Globus pallidus (tissue), 1 donor: ENCODE data around the gene MKRN1.
"Not testable (repeated sequence)": the region's sequence is repeated elsewhere in the genome, so short reads cannot be mapped to it uniquely, and the experiment has no call there.

Experiments used
- DNase-seq: peaks from one replicate; pipeline ENCODE4 v3.0.0-alpha.2; 2015; ENCODE audit warnings: low spot score

MKRN1 gene

DNA sequence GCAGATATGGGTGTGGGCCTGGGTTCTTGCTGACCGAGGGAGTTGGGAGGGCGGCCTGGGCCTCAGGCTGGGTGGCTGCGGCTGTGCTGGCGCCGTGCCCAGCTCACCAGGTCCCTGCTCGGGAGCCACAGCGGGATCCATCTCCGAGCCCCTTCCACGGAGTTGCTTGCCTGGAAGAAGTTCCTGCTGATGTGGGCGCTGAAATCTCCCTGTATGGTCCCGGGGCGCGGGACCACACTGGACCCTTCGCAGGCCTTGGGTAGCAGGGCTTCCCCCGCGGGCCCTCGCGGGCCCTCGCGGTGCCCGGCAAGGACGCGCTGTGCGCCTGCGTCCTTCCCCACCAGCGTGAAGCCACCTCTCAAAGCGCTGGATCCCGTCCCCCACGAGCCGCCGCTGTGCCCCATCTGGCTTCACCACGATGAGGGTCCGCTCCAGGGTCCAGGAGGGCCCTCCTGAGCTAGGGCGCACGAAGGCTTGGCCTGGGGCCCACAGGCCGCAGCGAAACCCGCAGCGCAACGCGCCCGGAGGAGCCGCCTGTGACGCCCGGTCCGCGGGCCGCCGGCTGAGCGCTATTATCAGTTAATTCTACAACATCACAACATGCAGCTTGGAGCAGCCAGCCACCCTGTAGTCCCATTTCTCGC is 43.9 kb downstream of the MKRN1 start:
- DNase-seq, result no peak

DNA sequence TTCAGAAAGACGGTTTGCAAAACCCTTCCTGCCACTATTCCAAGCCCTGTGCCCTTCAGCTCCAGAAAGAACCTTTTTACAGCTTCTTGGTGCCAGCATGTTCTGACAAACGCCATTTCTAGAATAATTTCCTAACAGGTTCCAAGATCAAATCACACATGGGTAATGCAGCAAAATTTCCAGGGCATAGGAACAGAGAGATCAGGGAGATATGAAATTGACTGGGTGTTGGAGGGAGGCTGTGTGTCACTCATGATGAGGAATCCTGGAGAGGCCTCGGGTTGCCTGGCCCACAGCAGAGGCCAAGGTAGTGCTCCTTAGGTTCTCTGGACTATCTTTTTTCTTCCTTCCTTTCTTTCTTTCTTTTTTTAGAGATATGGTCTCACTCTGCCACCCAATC is 45.9 kb downstream of the MKRN1 start:
- no peak for DNase-seq

DNA sequence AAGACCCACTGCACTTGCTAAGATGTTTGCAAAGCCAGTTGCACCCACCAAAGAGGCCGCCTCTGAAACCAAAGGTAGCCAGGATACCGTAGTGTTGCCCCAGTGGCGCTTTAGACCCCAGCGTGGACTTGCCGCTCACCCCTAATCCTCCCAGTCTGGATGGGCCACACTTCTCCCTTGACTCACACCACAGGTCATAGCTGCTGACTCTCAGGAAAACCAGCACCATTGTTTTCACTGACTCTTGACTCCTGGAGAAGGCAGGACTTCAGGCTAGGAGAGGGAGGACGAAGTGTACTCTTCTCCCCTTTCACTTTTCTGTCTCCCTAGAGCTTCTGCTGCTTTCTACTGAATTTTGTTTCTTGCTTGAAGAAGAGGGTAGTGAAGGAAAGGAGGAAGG is 53.2 kb downstream of the MKRN1 start:
- no peak for DNase-seq

DNA sequence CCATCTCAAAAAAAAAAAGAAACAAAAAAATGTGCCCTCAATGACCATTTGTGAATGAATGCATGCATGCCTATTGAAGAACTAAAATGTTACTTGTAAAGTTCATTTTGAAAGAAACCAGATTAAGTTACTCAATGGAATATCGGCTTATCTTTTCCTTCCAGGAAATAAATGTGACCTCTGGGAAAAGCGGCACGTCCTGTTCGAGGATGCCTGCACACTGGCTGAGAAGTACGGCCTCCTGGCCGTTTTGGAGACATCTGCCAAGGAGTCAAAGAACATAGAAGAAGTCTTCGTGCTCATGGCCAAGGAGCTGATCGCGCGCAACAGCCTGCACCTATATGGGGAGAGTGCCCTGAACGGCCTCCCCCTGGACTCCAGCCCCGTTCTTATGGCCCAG is 53.6 kb downstream of the MKRN1 start:
- no peak for DNase-seq

DNA sequence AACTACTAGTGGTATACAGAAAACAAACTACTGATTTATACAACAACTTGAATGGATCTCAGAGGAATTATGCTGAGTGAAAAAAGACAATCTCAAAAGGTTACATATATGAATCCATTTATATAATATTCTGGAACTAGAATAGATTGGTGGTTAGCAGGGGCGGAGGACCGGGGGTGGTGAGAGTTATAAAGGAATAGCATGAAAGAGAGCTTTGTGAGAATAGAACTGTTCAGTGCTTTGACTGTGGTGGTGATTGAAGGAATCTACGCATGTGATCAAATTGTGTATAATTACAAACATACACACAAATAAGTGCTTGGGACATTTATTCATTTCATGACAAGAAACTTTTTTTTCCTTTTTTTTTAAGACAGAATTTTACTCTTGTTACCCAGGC is 55.8 kb downstream of the MKRN1 start:
- DNase-seq, result no peak

DNA sequence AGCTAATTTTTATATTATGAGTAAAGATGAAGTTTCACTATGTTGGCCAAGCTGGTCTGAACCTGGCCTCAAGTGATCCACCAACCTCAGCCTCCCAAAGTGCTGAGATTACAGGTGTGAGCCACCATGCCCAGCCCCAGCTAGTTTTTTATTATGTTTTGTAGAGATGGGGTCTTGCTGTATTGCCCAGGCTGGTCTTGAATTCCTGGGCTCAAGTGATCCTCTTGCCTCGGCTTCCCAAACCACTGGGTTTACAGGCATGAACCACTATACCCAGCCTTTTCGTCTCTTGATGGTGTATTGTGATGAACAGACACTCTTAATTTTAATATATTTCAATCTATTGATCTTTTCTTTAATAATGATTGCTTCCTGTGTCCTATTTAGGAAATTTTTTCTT is 57.8 kb downstream of the MKRN1 start:
- no peak for DNase-seq

DNA sequence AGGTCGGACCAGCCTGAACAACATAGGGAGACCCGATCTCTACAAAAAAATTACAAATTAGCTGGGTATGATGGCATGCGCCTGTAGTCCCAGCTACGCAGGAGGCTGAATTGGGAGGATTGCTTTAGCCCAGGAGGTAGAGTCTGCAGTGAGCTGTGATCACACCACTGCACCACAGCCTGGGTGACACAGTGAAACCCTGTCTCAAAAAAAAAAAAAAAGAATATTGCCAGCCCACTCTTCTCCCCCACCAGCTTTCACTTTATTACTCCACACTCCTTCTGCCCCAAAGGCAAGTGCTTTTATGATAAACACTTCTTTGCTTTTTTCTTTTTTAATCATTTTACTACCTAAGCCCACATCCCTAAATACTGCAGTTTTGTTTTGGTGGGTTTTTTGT is 60.7 kb downstream of the MKRN1 start:
- no peak for DNase-seq

DNA sequence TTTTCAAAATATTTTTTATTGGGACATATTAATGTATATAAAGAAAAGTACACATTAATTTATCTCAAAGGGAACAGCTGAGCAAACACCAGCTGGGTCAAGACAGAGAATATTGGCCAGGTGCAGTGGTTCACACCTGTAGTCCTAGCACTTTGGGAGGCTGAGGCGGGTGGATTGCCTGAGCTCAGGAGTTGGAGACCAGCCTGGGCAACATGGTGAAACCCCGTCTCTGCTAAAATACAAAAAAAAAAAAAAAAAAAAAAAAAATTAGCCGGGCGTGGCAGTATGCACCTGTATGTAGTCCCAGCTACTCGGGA is 61.2 kb downstream of the MKRN1 start:
- DNase-seq, result not testable (repeated sequence)

DNA sequence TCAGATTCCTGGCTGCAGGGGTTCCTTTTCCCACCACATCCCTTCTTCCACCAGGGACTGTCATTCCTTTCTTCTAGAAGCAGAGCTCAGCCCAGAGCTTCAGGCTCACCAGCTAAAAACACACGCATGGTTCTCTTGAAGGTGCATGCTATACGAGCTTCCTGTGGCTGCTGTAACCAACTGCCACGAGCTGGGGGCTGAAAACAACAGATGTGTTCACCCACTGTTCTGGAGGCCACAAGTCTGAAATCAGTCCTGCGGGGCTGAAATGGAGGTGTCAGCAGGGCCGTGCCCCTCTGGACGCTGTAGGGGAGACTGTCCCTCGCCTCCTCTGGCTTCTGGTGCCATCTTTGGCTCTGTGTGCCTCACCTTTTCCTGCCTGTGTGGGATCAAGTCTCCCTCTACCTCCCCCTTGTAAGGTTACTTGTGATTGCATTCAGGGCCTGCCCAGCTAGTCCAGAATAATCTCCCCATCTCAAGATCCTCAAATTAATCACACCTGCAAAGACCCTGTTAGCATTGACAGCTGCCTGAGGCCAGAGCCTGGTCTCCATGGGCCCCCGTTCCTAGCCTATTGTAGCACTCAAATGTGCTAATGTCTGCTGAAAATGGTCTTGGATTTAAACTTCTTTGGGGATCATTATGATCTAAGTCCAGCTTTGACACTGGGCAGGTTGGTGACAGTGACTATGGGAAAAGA is 61.7 kb downstream of the MKRN1 start:
- DNase-seq, result no peak

DNA sequence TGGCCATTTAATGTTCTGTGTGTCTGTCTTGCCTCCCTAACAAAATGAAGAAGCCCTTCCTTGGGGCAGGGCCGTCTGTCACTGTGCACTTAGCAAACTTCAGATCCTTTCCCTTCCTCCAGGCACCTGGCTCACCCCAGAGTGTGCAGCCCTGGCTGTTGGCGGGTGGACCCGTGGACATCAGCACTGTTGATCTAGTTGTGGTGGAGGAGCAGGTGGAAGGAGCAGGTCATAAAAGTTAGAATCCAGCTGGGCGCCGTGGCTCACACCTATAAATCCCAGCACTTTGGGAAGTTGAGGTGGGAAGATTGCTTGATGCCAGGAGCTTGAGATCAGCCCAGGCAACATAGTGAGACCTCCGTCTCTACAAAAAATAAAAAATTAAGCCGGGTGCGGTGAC is 62.7 kb downstream of the MKRN1 start:
- no peak for DNase-seq

DNA sequence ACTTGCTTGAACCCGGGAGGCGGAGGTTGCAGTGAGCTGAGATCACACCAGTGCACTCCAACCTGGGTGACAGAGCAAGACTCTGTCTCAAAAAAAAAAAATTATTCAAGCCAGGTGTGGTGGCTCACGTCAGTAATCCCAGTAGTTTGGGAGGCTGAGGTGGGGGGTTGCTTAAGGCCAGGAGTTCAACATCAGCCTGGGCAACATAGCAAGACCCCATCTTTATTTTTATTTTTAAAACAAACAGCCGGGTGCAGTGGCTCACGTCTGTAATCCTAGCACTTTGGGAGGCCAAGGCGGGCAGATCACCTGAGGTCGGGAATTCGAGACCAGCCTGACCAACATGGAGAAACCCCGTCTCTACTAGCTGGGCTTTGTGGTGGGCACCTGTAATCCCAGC is 63.5 kb downstream of the MKRN1 start:
- DNase-seq, result not testable (repeated sequence)

DNA sequence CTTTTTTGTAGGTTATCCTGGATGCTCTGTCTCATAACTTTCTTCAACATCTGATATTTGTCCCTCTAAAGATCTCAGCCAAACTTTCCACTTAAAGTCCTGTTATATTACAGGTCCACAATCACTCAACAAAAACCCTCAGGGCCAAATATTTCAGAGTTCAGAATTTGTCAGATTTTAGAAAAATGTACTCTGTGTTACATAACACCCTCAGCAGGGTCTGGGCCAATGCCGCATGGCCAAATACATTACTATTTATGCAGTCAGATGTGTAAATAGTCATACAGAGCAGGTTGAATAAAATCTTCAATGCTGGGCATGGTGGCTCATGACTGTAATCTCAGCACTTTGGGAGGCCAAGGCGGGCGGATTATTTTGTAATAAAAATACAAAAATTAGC is 63.9 kb downstream of the MKRN1 start:
- DNase-seq, result no peak

DNA sequence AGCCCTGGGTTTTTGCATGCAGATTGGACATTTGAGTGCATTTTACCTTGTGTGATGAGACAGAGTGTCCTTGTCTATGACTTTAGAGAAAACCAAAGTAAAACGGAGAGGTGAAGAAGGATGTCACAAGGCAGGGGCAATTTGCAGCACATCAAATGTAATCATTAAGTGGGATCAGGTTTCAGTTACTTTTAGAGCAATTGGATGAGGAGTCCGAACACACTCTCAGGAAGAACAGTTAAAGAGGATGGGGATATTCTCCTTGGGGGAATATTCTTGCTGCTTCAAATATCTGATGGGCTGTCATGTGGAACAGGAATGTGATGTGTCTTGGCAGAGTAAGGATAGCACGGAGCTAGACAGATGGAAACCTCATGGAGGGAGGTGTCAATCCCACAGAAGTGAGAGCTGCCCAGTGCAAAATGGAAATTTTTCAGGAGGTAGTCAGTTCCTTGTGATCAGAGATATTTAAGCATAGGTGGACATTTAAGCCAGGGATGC is 74.7 kb downstream of the MKRN1 start:
- DNase-seq, result no peak

DNA sequence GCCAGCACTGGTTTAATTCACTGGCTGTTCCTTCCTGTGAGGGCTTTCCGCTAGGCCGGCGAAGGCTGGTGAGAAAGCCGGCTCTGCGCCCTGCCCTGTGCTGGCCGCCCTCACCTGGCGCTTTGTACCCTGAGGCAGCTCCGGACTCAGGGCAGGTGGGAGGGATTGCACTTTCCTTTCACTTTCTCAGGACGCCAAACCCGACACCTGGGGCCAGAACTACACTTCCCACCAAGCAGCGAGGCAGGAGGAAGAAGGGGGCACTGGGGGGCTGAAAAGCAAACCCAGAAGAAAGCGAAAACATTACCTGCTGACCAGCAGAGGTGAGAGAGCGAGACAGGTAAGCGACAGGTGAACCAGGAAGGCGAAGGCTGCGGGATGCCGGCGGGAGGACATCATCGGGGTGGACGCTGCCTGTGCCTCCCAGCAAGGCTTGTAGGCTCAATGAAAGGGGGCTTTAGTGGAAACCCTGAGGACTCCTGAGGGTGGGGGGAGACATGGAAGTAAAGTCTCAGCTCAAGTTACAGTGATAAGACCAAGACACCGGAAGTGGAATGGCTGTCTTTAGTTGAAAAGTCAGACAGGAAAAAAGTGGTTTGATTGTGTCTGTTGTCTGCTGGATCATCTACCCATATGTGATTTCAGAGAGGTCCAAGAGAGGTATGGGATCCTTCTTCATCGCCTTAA is 75.3 kb downstream of the MKRN1 start, which contains the start of gene RAB19:
Gene RAB19 (plus strand): TSS at position 181 of the 687 bp plus-strand sequence. CDS start 3,589 bp downstream, outside the sequence.
- DNase-seq, result no peak
